Fibroblast of upper back skin (primary cell): ENCODE results near the gene CCDC91.
"Not testable (repeated sequence)": the region's sequence is repeated elsewhere in the genome, so short reads cannot be mapped to it uniquely, and the experiment has no call there.

Experiments
- DNase-seq: peaks from one replicate; pipeline ENCODE4 v3.0.0-alpha.2; 2013

Gene CCDC91

GRCh38 chr12:28184375-28184774 is 5.9 kb upstream of the CCDC91 start:
- no peak for DNase-seq

DNA sequence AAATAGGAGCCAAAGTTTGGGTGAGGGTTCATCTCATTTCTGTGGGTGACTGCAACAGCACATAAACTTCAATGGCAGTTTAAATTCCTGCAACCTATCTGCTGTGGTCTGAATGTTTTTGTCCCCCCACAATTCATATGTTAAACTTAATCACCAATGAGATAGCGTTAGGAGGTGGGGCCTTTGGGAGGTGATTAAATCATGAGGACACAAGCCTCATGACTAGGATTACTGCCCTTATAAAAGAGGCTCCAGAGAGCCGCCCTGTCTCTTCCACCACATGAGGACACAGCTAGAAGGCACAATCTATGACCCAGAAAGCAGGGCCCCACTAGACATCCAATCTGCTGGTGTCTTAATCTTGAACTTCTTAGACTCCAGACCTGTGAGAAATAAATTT is 3.8 kb upstream of the CCDC91 start:
- no peak for DNase-seq

DNA sequence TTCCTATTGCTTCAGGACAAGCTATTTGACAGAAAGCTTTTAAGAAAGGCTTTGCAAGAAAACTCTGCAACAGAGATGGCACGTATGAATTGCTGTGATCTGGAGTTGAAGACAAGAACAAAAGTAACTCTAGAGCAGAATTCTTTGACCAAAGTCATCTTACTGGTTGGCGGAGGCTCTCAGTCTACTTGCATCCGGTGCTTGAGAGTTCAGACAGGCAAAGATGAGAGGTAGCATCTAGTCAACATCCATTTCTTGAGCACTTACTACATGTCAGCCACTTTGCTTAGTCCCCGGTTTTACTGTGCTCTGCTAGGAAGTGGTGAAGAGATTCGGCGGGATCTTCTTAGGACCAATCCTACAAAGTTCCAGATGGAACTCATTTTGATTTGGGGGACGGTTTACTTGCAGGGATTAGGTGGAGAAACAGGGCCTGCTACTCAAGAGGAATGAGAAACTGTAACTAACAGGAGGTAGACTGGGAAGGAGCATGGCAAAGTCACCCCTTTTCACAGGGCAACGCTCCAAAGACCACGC is 404 bp upstream of the CCDC91 start:
- DNase-seq, result no peak

GRCh38 chr12:28191051-28192048 is 1.1 kb downstream of the CCDC91 start:
- DNase-seq, result peak; percentile 47

DNA sequence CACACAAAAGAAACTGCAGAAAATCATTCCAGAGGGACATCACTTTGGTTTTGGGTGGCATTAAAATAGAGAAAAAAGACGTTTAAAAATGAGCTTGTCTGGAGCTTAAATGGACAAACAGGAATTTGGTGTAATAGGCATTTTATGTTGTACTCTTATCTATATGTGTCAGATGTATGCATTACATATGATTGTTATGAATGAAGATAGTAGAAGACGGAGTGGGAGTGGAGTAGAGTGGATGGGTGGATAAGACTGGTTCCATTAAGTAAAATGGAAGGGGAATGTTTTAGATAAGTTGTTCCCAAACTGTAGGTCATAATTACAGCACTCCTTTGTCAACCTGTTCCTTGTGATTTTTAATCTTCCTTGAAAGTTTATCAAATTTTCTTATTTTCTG is 1.9 kb downstream of the CCDC91 start:
- DNase-seq, result no peak

DNA sequence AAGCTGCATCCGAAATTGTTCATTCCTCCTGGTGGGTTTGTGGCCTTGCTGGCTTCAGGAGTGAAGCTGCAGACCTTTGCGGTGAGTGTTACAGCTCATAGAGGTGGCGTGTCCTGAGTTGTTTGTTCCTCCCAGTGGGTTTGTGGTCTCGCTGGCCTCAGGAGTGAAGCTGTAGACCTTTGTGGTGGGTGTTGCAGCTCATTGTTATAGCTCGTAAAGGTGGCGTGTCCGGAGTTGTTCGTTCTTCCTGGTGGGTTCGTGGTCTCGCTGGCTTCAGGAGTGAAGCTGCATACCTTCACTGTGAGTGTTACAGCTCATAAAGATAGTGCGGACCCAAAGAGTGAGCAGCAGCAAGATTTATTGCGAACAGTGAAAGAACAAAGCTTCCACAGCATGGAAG is 4.4 kb downstream of the CCDC91 start:
- DNase-seq, result not testable (repeated sequence)

DNA sequence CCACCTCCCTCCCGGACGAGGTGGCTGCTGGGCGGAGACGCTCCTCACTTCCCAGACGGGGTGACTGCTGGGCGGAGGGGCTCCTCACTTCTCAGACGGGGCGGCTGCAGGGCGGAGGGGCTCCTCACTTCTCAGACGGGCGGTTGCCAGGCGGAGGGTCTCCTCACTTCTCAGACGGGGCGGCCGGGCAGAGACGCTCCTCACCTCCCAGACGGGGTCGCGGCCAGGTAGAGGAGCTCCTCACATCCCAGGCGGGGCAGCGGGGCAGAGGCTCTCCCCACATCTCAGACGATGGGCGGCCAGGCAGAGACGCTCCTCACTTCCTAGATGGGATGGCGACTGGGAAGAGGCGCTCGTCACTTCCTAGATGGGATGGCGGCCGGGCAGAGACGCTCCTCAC is 10.9 kb downstream of the CCDC91 start:
- DNase-seq, result not testable (repeated sequence)

DNA sequence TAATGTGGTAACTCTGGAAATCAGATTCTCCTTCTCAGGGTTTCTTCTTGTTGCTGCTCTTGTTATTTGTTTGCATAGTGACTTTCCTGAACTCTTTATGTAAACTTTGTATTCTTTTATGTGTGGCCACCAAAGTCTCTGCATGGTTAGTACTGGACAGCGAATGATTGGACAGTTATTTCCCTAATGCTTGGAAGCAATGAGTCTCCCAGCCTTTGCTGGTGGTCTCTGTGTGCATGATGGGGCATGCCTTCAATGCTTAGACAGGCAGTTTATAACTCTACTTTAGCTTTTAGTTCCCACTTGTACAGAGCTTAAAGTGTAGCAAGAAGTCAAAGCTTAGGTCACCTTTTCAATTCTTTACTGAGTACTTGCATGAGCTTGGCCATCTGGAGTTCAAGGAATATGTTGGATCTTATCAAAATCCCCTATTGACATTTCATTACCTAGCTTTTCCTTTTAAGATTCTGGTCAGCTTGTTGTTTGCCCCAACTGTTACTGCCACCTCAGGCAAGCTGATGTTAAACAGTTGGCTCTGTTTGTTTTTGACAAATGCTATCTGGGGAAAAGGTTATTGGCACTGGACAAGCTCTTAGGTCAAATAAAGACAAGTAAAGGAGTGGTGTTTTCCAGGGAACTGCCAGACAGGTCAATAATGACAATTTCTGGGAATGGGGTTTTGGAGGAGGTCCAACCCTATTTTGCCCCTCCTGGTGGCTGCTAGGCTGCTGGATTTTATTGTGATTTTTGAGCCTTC is 12.3 kb downstream of the CCDC91 start:
- no peak for DNase-seq

GRCh38 chr12:28209782-28210181 is 19.5 kb downstream of the CCDC91 start:
- peak; percentile 7 for DNase-seq

- no peak for DNase-seq
Measured at GRCh38 chr12:28212182-28212581, 21.9 kb downstream of the CCDC91 start.

GRCh38 chr12:28215021-28215420 is 24.8 kb downstream of the CCDC91 start:
- no peak for DNase-seq

DNA sequence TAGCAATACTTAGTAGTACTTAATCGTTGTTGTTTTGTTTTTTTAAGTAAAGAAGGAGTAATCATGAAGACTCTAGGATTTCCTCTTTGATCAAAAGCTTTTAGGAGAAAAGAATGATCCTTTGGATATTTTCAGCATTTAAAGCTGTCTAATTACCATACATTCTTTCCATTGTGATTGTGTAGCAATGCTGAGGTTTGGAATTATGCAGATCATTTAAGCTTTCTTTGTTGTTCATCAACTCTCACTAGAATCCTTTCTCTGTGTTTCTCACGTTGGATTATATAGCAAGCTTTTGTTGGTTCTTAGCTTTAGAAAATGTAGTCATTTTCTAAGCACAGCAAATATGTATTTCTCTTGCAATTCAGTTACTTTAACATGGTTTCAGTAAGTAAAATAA is 25.8 kb downstream of the CCDC91 start:
- no peak for DNase-seq

DNA sequence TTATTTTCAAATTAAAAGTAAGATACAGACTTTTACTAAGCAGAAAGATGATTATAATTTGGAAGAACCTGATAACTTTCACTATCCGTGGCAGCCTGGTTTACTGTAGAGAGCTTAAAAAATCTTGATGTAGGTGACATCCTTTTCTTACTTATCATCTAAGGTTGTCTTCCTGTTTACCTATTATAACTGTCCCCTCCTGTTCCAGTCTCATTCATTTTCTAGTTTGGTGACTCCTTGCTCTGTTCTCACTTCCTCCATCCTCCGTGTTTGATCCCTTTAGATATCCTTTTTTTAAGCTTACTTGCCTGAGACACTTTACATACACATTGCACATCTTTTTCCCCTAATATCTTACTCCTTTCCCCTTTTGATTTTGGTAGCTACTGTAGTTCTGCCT is 27.5 kb downstream of the CCDC91 start:
- DNase-seq, result no peak

DNA sequence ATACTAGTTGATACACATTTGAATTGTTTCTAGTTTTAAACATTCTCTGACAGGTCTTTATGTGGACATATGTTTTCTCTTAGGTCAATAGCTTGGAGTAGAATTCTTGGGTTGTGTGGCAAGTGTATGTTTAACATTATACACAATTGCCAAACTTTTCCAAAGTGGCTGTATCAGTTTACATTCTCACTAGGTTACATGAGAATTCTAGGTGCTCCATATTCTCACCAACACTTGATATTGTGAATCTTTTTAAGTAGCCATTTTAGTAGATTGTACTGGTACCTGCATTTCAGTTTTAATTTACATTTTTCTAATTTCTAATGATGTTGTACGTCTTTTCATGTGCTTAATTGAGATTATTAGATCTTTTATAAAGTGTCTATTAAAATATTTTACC is 28.6 kb downstream of the CCDC91 start:
- no peak for DNase-seq

DNA sequence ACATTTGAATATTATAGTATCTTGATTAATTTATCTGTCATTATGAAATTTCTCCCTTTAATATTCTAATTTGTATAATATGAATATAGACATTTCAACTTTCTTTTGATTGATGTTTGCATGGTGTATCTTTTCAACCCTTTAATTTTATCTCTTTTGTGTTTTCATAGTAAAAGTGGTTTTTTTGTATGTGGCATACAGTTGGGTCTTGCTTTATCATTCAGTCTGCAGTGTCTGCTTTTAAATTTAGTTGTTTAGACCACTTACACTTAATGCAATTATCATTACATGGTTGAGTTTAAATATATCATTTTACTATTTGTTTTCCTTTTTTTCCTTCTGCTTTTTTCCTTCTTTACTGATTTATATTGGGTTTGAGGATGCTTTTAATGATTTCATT is 29.6 kb downstream of the CCDC91 start:
- DNase-seq, result no peak

GRCh38 chr12:28222081-28222700 is 31.9 kb downstream of the CCDC91 start:
- peak; percentile 4 for DNase-seq

DNA sequence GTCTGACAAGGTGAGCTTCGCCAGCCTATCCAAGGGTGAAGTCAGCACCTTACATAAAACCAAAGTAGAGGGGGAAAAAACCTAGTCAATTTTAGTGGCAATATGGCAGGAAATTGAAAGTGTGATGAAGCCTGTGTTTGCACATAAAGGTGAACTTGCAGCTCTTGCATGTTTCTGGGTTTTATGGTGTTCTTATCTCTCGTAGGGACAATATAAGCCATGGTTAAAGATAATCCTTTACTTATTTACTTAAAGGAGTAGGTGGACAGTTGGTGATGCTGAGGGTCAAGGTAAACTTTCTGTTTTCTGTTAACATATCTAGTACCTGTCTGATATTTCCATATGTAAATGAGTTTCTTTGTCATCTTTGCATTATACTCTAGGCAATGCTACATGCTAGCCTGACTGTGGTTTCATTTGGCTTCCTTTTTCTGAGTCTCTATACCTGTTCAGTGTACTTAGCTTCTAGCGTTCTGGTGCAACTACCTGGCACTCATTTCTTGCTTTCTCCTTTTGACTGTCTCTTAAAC is 32.8 kb downstream of the CCDC91 start:
- DNase-seq, result no peak

GRCh38 chr12:28223858-28224257 is 33.6 kb downstream of the CCDC91 start:
- no peak for DNase-seq

- DNase-seq, result no peak
Measured at GRCh38 chr12:28226705-28227104, 36.4 kb downstream of the CCDC91 start.

- DNase-seq, result no peak
Measured at GRCh38 chr12:28227251-28227650, 37.0 kb downstream of the CCDC91 start.

DNA sequence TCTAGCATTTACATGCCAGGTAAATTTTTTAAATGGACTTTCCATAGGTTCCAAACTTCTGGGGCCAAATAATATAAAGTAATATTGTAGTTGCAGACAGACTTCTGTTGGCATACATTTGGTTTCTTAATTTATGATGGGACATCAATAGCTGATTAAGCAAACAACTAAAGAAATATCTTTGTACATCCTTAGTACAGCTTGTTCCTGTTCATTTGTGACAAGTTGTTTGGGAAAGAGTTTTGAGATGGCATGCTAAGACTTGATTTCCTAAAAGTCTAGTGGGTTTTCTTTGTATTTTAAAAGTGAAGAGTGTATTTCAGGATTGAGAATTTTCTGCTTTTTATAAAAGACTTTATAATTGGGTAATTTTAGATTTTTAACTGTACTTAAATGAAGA is 41.0 kb downstream of the CCDC91 start:
- no peak for DNase-seq

- no peak for DNase-seq
Measured at GRCh38 chr12:28232211-28232928, 42.1 kb downstream of the CCDC91 start.
